Measurements from ENCODE around the gene ZNHIT3. TPM values are rescaled to one million over a fixed set of nuclear protein-coding genes. Genes with fewer than 3 reads are reported as not detected.

ZNHIT3 gene
- total and polyA plus RNA-seq, 9 donors: 27.7 to 63.5 (median 34.5) TPM

GRCh38 chr17:36529121-36529520 is 42.6 kb downstream of the ZNHIT3 start:
- no peak for TF ChIP-seq POLR2A (IDR thresholded peaks at IDR 0.05)
- no peak for TF ChIP-seq CTCF (IDR thresholded peaks at IDR 0.05)
- TF ChIP-seq EP300 (IDR thresholded peaks at IDR 0.05): no peak
- H3K9me3 ChIP-seq: no peaks in the 10 kb centered on the region
- H3K36me3 ChIP-seq: no peaks in the 10 kb centered on the region
- intact Hi-C loops (cut with DNase I): no loop called here
- peaks cover 2% of the 10 kb centered on the region for H3K4me1 ChIP-seq (ENCODE audit: insufficient read depth)
- H3K27me3 ChIP-seq: no peaks in the 10 kb centered on the region
- no peak overlapping the region for H3K4me3 ChIP-seq
- DNase-seq: no peak
- H3K27ac ChIP-seq: no peak overlapping the region

GRCh38 chr17:36532435-36532975 is 46.0 kb downstream of the ZNHIT3 start:
- H3K9me3 ChIP-seq: no peaks in the 10 kb centered on the region
- intact Hi-C loops (cut with DNase I): no loop called here
- H3K27me3 ChIP-seq: no peaks in the 10 kb centered on the region
- DNase-seq: no peak
- TF ChIP-seq CTCF (IDR thresholded peaks at IDR 0.05) (no peak), POLR2A (IDR thresholded peaks at IDR 0.05) (no peak), EP300 (IDR thresholded peaks at IDR 0.05) (no peak)
- no peak overlapping the region for H3K27ac ChIP-seq
- WGBS, 3 donors: 94 to 100% (median 99%) methylated on average over 2 of the region's 2 CpGs
- peaks cover 4% of the 10 kb centered on the region for H3K4me1 ChIP-seq (ENCODE audit: insufficient read depth)
- H3K36me3 ChIP-seq: no peaks in the 10 kb centered on the region
- H3K4me3 ChIP-seq: no peak overlapping the region

- 5 to 8% (median 6%) methylated on average over 47 to 48 of the region's 48 CpGs for WGBS, 3 donors
- Histone ChIP-seq H3K4me3 (peak overlapping the region; percentile 82), H3K36me3 (no peaks in the 10 kb centered on the region), H3K4me1 (ENCODE audit: insufficient read depth) (peaks cover 4% of the 10 kb centered on the region), H3K27ac (peak overlapping the region; percentile 78 to 93), H3K9me3 (no peaks in the 10 kb centered on the region), H3K27me3 (no peaks in the 10 kb centered on the region)
- TF ChIP-seq POLR2A (IDR thresholded peaks at IDR 0.05) (no peak), EP300 (IDR thresholded peaks at IDR 0.05) (no peak), CTCF (IDR thresholded peaks at IDR 0.05) (peak in 1 of 3 donors; percentile 39)
- DNase-seq: peak; percentile 69 to 83 (median 71)
- intact Hi-C loops (cut with DNase I): no loop called here
These were observed 47.7 kb downstream of the ZNHIT3 start for GRCh38 chr17:36533935-36534839.

- Histone ChIP-seq H3K27ac (peak within 1 kb of the TSS; percentile 78 to 93), H3K27me3 (no peaks in the 10 kb centered on the region), H3K9me3 (no peaks in the 10 kb centered on the region), H3K36me3 (no peaks in the 10 kb centered on the region), H3K4me3 (peak within 1 kb of the TSS; percentile 82), H3K4me1 (ENCODE audit: insufficient read depth) (peaks cover 4% of the 10 kb centered on the region)
- intact Hi-C loops (cut with DNase I): no loop called here
- 0% methylated on average over 76 to 83 of the region's 83 CpGs for WGBS, 3 donors
- peak; percentile 84 to 92 (median 86) for DNase-seq
- TF ChIP-seq CTCF (IDR thresholded peaks at IDR 0.05): peak in 1 of 3 donors; percentile 11
- TF ChIP-seq EP300 (IDR thresholded peaks at IDR 0.05): no peak
- TF ChIP-seq POLR2A (IDR thresholded peaks at IDR 0.05): peak; percentile 95
These were observed 48.6 kb downstream of the ZNHIT3 start, which contains the start of the genes MYO19 and PIGW for GRCh38 chr17:36534840-36535668. Gene MYO19 (minus strand): TSS chr17:36534868. CDS start chr17:36532538, 2,330 bp downstream. Gene PIGW (plus strand): TSS chr17:36534987. CDS start chr17:36537102, 2,115 bp downstream.
